OCI-LY1 (cell line): ENCODE measurements around the gene DNAH11.

ENCODE experiments used
- H2AFZ ChIP-seq: fragments of 200-600 bp; sonication (generic), shearing (Covaris generic); 2 replicates; pipeline ENCODE4 v1.6.0; 2014; ENCODE audit warnings: antibody characterized with exemption, mild to moderate bottlenecking, low read length
- H3F3A ChIP-seq: fragments of 200-600 bp; sonication (generic), shearing (Covaris generic); 2 replicates; pipeline ENCODE4 v1.6.0; 2014; ENCODE audit warnings: mild to moderate bottlenecking, antibody characterized with exemption, low read length, moderate library complexity; ENCODE audit not compliant: insufficient read depth
- H3K27ac ChIP-seq: fragments of 200-600 bp; sonication (generic); 2 replicates; pipeline ENCODE4 v1.5.1; 2014; ENCODE audit warnings: low read length, mixed run types, mild to moderate bottlenecking, low read depth; ENCODE audit not compliant: poor library complexity, severe bottlenecking
- H3K27me3 ChIP-seq: fragments of 200-600 bp; sonication (generic); 2 replicates; pipeline ENCODE4 v1.6.0; 2014; ENCODE audit warnings: antibody characterized with exemption, mild to moderate bottlenecking, low read length, moderate library complexity; ENCODE audit not compliant: insufficient read depth
- H3K36me3 ChIP-seq: fragments of 200-600 bp; sonication (generic); 2 replicates; pipeline ENCODE4 v1.6.1; 2014; ENCODE audit warnings: mild to moderate bottlenecking, antibody characterized with exemption, low read length, moderate library complexity, mixed read lengths; ENCODE audit not compliant: insufficient read depth
- H3K4me1 ChIP-seq: fragments of 200-600 bp; sonication (generic); 2 replicates; pipeline ENCODE4 v1.5.1; 2014; ENCODE audit warnings: mild to moderate bottlenecking, low read length, moderate library complexity; ENCODE audit not compliant: insufficient read depth, severe bottlenecking
- H3K4me2 ChIP-seq: fragments of 200-600 bp; sonication (generic), shearing (Covaris generic); 2 replicates; pipeline ENCODE4 v1.6.1; 2014; ENCODE audit warnings: low read length
- H3K4me3 ChIP-seq: fragments of 200-600 bp; sonication (generic); 2 replicates; pipeline ENCODE4 v1.5.1; 2014; ENCODE audit warnings: low read length, low read depth, mild to moderate bottlenecking, mixed read lengths; ENCODE audit not compliant: poor library complexity, severe bottlenecking
- H3K79me2 ChIP-seq: fragments of 200-600 bp; shearing (Covaris generic); 2 replicates; pipeline ENCODE4 v1.6.1; 2016; ENCODE audit warnings: mixed run types, low read length, mixed read lengths; ENCODE audit not compliant: insufficient read depth
- H3K9ac ChIP-seq: fragments of 200-600 bp; sonication (generic), shearing (Covaris generic); 2 replicates; pipeline ENCODE4 v1.6.1; 2014; ENCODE audit warnings: mild to moderate bottlenecking, low read length, mixed read lengths
- H3K9me2 ChIP-seq: fragments of 200-600 bp; sonication (generic), shearing (Covaris generic); 2 replicates; pipeline ENCODE4 v1.6.1; 2014; ENCODE audit warnings: low read depth, mild to moderate bottlenecking, low read length, mixed read lengths
- H3K9me3 ChIP-seq: fragments of 200-600 bp; shearing (Covaris generic); 2 replicates; pipeline ENCODE4 v1.6.1; 2014; ENCODE audit warnings: low read length, mixed read lengths
- H4K20me1 ChIP-seq: fragments of 200-600 bp; sonication (generic), shearing (Covaris generic); 2 replicates; pipeline ENCODE4 v1.6.0; 2016; ENCODE audit warnings: mild to moderate bottlenecking, low read length; ENCODE audit not compliant: insufficient read depth
- CTCF ChIP-seq: fragments of 200-600 bp; sonication (generic), shearing (Covaris generic); IDR thresholded peaks from 2 replicates; pipeline ENCODE4 v1.5.1; 2017; ENCODE audit warnings: mild to moderate bottlenecking, antibody characterized with exemption, low read length, moderate library complexity, mixed read lengths
- EZH2 ChIP-seq: fragments of 200-600 bp; sonication (generic), shearing (Covaris generic); IDR thresholded peaks from 2 replicates; pipeline ENCODE4 v1.8.0; 2017; ENCODE audit warnings: borderline replicate concordance, mixed run types, mild to moderate bottlenecking, antibody characterized with exemption, low read length, moderate library complexity, mixed read lengths

The DNAH11 gene

GRCh38 chr7:21636694-21637093, 93.9 kb downstream of the DNAH11 start:
- no peaks in the 10 kb centered on the region for H3K27me3 ChIP-seq
- no peaks in the 10 kb centered on the region for H3F3A ChIP-seq
- H3K4me2 ChIP-seq, result no peak overlapping the region
- no peak overlapping the region for H3K4me3 ChIP-seq
- H3K9ac ChIP-seq, result no peak overlapping the region
- no peaks in the 10 kb centered on the region for H3K79me2 ChIP-seq
- no peak for TF ChIP-seq CTCF
- no peak for TF ChIP-seq EZH2
- H3K27ac ChIP-seq, result no peak overlapping the region
- H2AFZ ChIP-seq, result no peak overlapping the region
- no peaks in the 10 kb centered on the region for H3K9me3 ChIP-seq
- H3K4me1 ChIP-seq, result no peaks in the 10 kb centered on the region
- H3K9me2 ChIP-seq, result no peaks in the 10 kb centered on the region
- H3K36me3 ChIP-seq, result no peaks in the 10 kb centered on the region
- H4K20me1 ChIP-seq, result no peaks in the 10 kb centered on the region

- Histone ChIP-seq H3K4me3 (no peak overlapping the region), H3K4me1 (no peaks in the 10 kb centered on the region), H4K20me1 (no peaks in the 10 kb centered on the region), H3K9me3 (no peaks in the 10 kb centered on the region), H3K4me2 (no peak overlapping the region), H2AFZ (no peak overlapping the region), H3K36me3 (no peaks in the 10 kb centered on the region), H3K9me2 (no peaks in the 10 kb centered on the region), H3K27me3 (no peaks in the 10 kb centered on the region), H3K9ac (no peak overlapping the region), H3F3A (no peaks in the 10 kb centered on the region), H3K27ac (no peak overlapping the region), H3K79me2 (no peaks in the 10 kb centered on the region)
- no peak for TF ChIP-seq CTCF
- no peak for TF ChIP-seq EZH2
Observed at GRCh38 chr7:21639206-21639868, 96.5 kb downstream of the DNAH11 start.

DNA sequence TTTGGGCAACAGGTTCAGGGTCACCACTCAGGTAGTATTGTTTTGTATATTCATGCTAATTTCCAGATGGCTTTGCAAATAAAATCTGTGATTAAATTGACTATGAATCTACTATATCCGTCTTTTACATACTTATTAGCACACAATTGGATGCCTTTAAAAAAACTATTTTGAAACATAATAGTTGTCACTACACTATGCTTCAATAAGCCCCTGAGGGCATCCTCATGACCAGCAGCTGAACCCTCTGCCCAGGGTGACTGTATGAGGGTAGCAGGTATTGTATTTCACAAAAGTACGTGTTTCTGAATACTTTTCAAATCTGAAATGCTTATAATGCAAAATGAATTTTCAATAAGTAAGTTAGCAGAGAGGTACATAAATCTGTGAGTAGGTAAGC, 97.3 kb downstream of the DNAH11 start:
- no peak overlapping the region for H3K4me2 ChIP-seq
- no peak overlapping the region for H3K4me3 ChIP-seq
- no peaks in the 10 kb centered on the region for H3K9me3 ChIP-seq
- no peak overlapping the region for H3K9ac ChIP-seq
- H3K9me2 ChIP-seq, result no peaks in the 10 kb centered on the region
- H3K27me3 ChIP-seq, result no peaks in the 10 kb centered on the region
- H4K20me1 ChIP-seq, result no peaks in the 10 kb centered on the region
- H3K36me3 ChIP-seq, result no peaks in the 10 kb centered on the region
- no peaks in the 10 kb centered on the region for H3K4me1 ChIP-seq
- H3K27ac ChIP-seq, result no peak overlapping the region
- no peak overlapping the region for H2AFZ ChIP-seq
- TF ChIP-seq EZH2 (no peak), CTCF (no peak)
- H3F3A ChIP-seq, result no peaks in the 10 kb centered on the region
- no peaks in the 10 kb centered on the region for H3K79me2 ChIP-seq
